NT2/D1 (cell line): ENCODE results near the gene ZNF710.

Experiments
- DNase-seq: peaks from one replicate; pipeline ENCODE4 v3.0.0-alpha.2; 2011; ENCODE audit warnings: low read depth, low spot score
- H3K27me3 ChIP-seq: 2 replicates; pipeline ENCODE4 v1.6.0; 2011; ENCODE audit warnings: mild to moderate bottlenecking; ENCODE audit not compliant: insufficient read length, insufficient read depth
- H3K36me3 ChIP-seq: 2 replicates; pipeline ENCODE4 v1.6.1; 2011; ENCODE audit warnings: mild to moderate bottlenecking, low read length, mixed read lengths; ENCODE audit not compliant: insufficient read depth, insufficient read length
- H3K4me1 ChIP-seq: 2 replicates; pipeline ENCODE4 v1.5.1; 2011; ENCODE audit not compliant: insufficient read depth, insufficient read length
- H3K4me3 ChIP-seq: 2 replicates; pipeline ENCODE4 v1.5.1; 2011; ENCODE audit warnings: low read depth; ENCODE audit not compliant: insufficient read length
- H3K9ac ChIP-seq: 2 replicates; pipeline ENCODE4 v1.6.0; 2011; ENCODE audit warnings: low read depth; ENCODE audit not compliant: insufficient read length
- H3K9me3 ChIP-seq: 2 replicates; pipeline ENCODE4 v1.5.1; 2011; ENCODE audit warnings: mild to moderate bottlenecking, low read length; ENCODE audit not compliant: insufficient read depth
- SUZ12 ChIP-seq: IDR thresholded peaks from 2 replicates; pipeline ENCODE4 v1.6.1; 2011; ENCODE audit not compliant: insufficient read length, insufficient read depth; ENCODE audit errors: extremely low read depth
- YY1 ChIP-seq: IDR thresholded peaks from 2 replicates; pipeline ENCODE4 v1.6.1; 2011; ENCODE audit not compliant: insufficient read length, insufficient read depth
- ZNF274 ChIP-seq: IDR thresholded peaks from 2 replicates; pipeline ENCODE4 v1.6.1; 2011; ENCODE audit warnings: mild to moderate bottlenecking, low read depth, low read length

ZNF710 gene

GRCh38 chr15:90099868-90100831, 99.0 kb downstream of the ZNF710 start:
- H3K9ac ChIP-seq = no peak overlapping the region
- H3K4me1 ChIP-seq = peaks cover 14% of the 10 kb centered on the region

GRCh38 chr15:90101130-90101968, 100.2 kb downstream of the ZNF710 start:
- no peaks in the 10 kb centered on the region for H3K9me3 ChIP-seq
- peak overlapping the region; percentile 88 for H3K4me3 ChIP-seq
- H3K4me1 ChIP-seq = peaks cover 15% of the 10 kb centered on the region
- peak overlapping the region; percentile 96 for H3K9ac ChIP-seq
- no peak for DNase-seq
- TF ChIP-seq YY1 (no peak), SUZ12 (no peak), ZNF274 (no peak)
- H3K27me3 ChIP-seq = peaks cover 19% of the 10 kb centered on the region
- peaks cover 3% of the 10 kb centered on the region for H3K36me3 ChIP-seq

More at GRCh38 chr15:90099868-90100831, 99.0 kb downstream of the ZNF710 start:
- no peak for DNase-seq
- Histone ChIP-seq H3K27me3 (peaks cover 19% of the 10 kb centered on the region), H3K9me3 (no peaks in the 10 kb centered on the region), H3K36me3 (peaks cover 3% of the 10 kb centered on the region), H3K4me3 (no peak overlapping the region)
- TF ChIP-seq YY1 = no peak
- no peak for TF ChIP-seq ZNF274
- no peak for TF ChIP-seq SUZ12

GRCh38 chr15:90101969-90102890, 101.1 kb downstream of the ZNF710 start, which contains the start of gene IDH2:
IDH2 (minus strand) TSS chr15:90102468; CDS start chr15:90102390, 78 bp downstream.
- Histone ChIP-seq H3K9ac (peak within 1 kb of the TSS; percentile 96), H3K9me3 (no peaks in the 10 kb centered on the region), H3K36me3 (peaks cover 3% of the 10 kb centered on the region), H3K4me1 (peaks cover 23% of the 10 kb centered on the region), H3K4me3 (peak within 1 kb of the TSS; percentile 88), H3K27me3 (peaks cover 19% of the 10 kb centered on the region)
- DNase-seq = peak; percentile 75
- TF ChIP-seq YY1 (no peak), SUZ12 (no peak), ZNF274 (no peak)

GRCh38 chr15:90103701-90104329, 102.7 kb downstream of the ZNF710 start:
- no peak for DNase-seq
- Histone ChIP-seq H3K9ac (no peak overlapping the region), H3K27me3 (peaks cover 19% of the 10 kb centered on the region), H3K4me3 (no peak overlapping the region), H3K36me3 (peaks cover 3% of the 10 kb centered on the region), H3K4me1 (peaks cover 17% of the 10 kb centered on the region), H3K9me3 (no peaks in the 10 kb centered on the region)
- no peak for TF ChIP-seq YY1
- no peak for TF ChIP-seq ZNF274
- TF ChIP-seq SUZ12 = no peak

- no peak for TF ChIP-seq SUZ12
- no peak for TF ChIP-seq ZNF274
- TF ChIP-seq YY1 = no peak
- Histone ChIP-seq H3K27me3 (peaks cover 19% of the 10 kb centered on the region), H3K4me3 (no peak overlapping the region), H3K36me3 (peaks cover 3% of the 10 kb centered on the region), H3K4me1 (peaks cover 17% of the 10 kb centered on the region), H3K9me3 (no peaks in the 10 kb centered on the region), H3K9ac (no peak overlapping the region)
- no peak for DNase-seq
Observed at GRCh38 chr15:90104551-90104950, 103.4 kb downstream of the ZNF710 start.

GRCh38 chr15:90105521-90105920, 104.4 kb downstream of the ZNF710 start:
- H3K27me3 ChIP-seq = peaks cover 19% of the 10 kb centered on the region
- no peaks in the 10 kb centered on the region for H3K9me3 ChIP-seq
- no peaks in the 10 kb centered on the region for H3K36me3 ChIP-seq
- no peak overlapping the region for H3K9ac ChIP-seq
- TF ChIP-seq YY1 = no peak
- TF ChIP-seq ZNF274 = no peak
- no peak for TF ChIP-seq SUZ12
- H3K4me1 ChIP-seq = peaks cover 17% of the 10 kb centered on the region
- no peak for DNase-seq
- no peak overlapping the region for H3K4me3 ChIP-seq
